Anterior cingulate cortex (tissue), 58 donors: ENCODE measurements around the gene TBCB.
"Not testable (repeated sequence)": the region's sequence is repeated elsewhere in the genome, so short reads cannot be mapped to it uniquely, and the experiment has no call there.

ENCODE experiments used
- DNase-seq, 58 donors: peaks; one replicate each; lab custom pipeline; 2025; lab: John Stamatoyannopoulos, UW

The TBCB gene

DNA sequence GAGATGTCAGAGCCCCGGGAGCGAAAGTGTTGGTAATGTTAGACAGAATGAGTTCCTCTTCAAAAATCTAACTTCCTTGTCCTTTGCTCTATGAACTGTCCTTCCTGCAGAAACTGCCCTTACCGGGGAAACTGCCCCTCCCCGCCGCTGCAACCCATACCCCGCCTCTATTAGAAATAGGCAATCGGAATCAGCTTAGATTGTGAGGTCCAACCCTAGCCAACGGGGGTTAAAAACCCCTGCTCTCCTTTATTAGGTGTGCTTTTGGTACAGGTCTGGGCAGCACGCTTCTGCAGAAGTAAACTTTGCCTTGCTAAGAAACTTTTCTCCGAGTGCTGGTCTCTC is 13.1 kb downstream of the TBCB start:
- DNase-seq, result peak in 2 of 58 donors; percentile 41 to 51

DNA sequence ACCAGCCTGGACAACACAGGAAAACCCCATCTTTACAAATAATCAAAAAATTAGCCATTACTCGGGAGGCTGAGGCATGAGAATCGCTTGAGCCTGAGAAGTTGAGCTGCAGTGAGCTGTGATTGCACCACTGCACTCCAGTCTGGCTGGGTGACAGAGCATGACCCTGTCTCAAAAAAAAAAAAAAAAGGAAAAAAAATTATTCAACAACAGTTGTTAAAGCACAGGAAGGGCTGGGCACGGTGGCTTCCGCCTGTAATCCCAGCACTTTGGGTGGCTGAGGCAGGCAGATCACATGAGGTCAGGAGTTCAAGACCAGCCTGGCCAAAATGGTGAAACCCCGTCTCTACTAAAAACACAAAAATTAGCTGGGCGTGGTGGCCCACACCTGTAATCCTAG is 16.0 kb downstream of the TBCB start:
- DNase-seq, result not testable (repeated sequence)

GRCh38 chr19:36134867-36135266 is 19.6 kb downstream of the TBCB start:
- DNase-seq, result not testable (repeated sequence)

GRCh38 chr19:36136964-36137686 is 21.9 kb downstream of the TBCB start:
- peak in 3 of 58 donors; percentile 11 to 56 (median 19) for DNase-seq

- no peak for DNase-seq
These were observed 23.8 kb downstream of the TBCB start for GRCh38 chr19:36139120-36139472.

DNA sequence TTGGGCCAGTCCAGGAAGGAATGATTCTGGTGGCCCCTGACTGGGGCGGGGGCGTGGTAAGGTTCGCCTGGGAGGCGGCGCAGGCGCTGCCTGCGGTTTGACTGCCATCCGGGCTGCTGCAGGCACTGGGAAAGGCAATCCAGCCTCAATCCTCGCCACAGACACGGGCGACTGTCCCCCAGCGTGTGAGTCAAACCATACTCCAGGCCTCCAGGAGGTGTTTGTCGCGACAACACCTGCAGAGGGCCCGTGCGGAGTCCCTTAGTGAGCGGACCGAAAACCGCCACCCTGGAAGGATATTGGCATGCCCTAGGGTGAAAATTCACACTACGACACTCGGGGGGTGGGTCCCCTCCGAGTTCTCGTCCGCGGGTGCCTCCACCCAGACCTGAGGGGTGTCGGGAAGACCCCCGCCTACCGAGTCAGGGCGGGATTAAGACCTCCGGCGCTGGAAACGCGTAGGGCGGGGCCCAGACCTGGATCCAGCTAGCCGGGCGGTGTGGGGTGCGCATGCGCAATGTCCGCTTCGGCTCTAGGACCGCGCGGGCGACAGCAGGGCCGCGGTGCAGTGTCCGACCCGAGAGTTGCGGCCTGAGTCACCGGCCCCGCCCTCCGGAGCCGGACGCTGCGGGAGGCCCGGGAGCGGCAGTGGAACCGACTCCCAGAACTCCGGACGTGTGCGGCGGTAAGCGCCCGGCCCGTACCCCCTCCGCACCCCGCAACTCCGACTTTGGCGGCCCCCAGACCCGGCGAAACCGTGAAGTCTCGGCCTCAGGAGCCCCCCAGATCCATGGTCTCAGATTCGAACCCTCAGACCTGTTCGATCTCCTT is 24.4 kb downstream of the TBCB start, which contains the start of gene CAPNS1:
Gene CAPNS1 (plus strand): TSS at position 594 of the 831 bp plus-strand sequence. CDS start 946 bp downstream, outside the sequence.
- DNase-seq, result peak; percentile 78 to 99 (median 95)

DNA sequence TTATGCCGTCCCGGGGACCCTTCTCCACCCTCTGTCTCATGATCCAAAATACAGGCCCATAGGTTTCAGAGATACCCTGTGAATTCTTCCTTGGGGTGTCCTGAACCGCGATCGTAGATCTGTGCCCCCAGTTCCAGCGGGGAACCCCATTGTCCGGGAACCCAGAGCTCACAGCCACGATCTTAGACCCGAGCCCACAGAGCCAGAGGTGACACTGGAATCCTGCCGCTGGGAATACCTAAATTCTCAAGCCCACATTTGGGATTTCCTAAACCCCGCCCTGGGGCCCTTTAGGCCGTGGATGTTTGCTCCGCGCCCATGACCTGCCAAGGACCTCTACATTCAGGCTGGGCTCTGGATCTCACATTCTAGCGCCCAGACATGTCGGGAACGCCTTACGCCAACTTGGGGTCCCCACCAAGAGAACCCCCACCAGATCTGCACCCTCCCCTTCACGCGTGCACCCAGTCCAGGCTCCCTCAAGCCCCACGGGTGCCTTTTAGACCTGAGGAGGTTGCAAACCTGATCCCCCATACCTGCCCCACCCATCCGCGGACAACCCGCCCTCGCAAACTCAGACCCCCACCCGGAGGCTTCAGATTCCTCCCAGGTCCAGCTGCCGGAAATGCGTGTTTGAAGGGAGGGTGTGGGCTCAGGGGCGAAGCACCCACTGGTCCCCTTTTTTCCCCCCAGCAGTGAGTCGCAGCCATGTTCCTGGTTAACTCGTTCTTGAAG is 25.2 kb downstream of the TBCB start:
- DNase-seq, result peak in 23 of 58 donors; percentile 15 to 65 (median 50)

- DNase-seq, result peak in 51 of 58 donors; percentile 13 to 79 (median 56)
These were observed 26.0 kb downstream of the TBCB start for GRCh38 chr19:36141039-36141927.

GRCh38 chr19:36142046-36142445 is 26.8 kb downstream of the TBCB start:
- DNase-seq, result no peak

- DNase-seq, result no peak
These were observed 27.2 kb downstream of the TBCB start for GRCh38 chr19:36142496-36142895.

- no peak for DNase-seq
These were observed 29.4 kb downstream of the TBCB start for GRCh38 chr19:36144624-36145023.

DNA sequence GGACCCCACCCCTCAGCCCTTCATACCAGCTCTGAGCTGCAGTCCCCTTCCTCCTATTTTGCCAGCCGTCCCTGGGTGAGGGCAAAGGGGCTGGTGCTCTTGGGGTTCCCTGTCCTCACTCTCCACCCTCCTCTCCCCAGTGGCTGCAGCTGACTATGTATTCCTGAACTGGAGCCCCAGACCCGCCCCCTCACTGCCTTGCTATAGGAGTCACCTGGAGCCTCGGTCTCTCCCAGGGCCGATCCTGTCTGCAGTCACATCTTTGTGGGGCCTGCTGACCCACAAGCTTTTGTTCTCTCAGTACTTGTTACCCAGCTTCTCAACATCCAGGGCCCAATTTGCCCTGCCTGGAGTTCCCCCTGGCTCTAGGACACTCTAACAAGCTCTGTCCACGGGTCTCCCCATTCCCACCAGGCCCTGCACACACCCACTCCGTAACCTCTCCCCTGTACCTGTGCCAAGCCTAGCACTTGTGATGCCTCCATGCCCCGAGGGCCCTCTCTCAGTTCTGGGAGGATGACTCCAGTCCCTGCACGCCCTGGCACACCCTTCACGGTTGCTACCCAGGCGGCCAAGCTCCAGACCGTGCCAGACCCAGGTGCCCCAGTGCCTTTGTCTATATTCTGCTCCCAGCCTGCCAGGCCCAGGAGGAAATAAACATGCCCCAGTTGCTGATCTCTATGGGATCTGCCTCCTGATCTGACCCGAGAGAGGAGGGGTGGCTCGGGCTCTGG is 34.6 kb downstream of the TBCB start:
- DNase-seq, result no peak

DNA sequence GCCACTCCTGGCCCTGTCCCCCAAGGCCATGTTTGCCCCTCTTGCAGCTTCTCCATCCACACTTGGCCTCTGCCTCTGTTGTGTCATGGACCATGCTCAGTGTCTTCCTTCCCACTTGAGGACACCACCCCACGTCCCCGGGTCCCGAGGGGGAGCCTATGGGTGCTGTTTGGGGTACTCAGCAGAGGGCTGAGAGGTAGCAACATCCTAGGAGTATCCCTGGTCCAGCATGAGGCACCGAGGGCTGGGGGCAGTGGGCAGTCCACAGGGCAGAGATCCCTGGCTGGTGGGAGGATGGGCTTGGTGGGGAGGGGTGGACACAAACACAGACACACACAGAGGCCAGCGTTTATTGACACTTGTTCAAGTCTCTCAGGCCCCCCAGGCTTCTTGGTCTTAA is 35.3 kb downstream of the TBCB start:
- no peak for DNase-seq

GRCh38 chr19:36151144-36152018 is 36.1 kb downstream of the TBCB start:
- peak in 3 of 58 donors; percentile 3 to 24 (median 16) for DNase-seq

DNA sequence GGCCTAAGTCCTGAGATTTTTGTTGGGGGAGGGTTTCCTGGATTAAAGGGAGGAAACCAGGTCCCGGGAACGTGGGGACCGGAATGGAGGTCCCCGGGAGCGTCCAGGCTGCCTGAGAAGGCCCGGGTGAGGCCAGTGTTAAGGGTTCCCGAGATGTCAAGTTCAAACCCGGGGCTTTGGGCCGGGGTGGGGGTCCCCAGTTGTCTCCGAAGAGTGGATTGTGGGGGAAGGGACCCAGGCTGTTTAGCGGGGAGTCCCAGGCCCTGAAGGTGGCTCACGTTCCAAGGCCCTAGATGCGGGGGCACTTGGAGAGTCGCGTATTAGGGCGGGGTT is 36.7 kb downstream of the TBCB start:
- DNase-seq, result no peak

DNA sequence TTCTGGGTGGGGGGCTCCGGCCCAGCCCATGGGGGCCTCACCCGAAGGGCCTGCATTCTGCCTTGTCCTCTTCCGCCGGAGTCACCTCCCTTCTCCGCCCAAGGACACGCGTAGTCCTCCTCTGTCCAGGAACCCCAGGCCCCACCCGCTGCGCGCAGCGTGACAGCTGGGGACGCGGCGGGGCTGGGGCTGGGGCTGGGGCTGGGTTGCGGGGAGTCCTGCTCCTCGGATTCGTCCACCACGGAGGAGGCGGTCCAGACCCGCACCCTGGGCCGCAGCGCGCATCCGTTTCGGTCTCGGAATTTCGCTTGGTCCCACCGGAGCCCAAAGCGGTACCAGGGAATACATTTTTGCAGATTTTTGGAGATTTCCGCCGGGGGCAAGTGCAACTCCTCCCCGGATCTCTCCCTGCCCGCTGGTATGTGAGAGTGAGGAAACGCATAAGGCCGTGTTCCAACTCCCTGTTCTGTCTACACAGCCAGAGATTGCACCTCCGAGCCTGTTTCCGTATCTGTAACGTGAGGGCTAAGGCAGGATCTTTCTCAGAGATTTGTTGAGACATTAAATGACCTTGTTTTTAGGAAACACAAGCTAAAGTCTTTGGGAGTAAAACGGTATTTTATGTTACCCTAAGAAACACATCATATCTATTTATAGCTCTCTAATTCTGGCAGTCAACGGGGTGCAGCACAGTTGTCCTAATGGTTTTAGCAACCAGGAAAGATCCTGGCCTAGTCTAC is 37.3 kb downstream of the TBCB start, which contains the start of gene COX7A1:
Gene COX7A1 (minus strand): TSS at position 96 of the 740 bp plus-strand sequence. CDS start 40 bp downstream, at position 56.
- DNase-seq, result peak in 14 of 58 donors; percentile 7 to 47 (median 19)

DNA sequence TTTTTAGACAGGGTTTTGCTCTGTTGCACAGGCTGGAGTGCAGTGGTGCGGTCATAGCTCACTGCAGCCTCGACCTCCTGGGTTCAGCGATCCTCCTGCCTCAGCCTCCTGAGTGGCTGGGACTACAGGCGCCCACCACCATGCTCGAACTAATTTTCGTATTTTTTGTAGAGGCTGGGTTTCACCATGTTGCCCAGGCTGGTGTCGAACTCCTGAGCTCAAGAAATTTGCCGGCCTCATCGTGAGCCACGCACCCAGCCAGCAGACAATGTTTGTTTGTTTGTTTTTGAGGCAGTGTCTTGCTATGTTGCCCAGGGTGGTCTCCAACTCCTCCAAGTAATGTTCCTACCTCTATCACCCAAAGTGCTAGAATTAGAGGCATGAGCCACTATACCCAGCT is 37.9 kb downstream of the TBCB start:
- DNase-seq, result no peak
